HEK293T (cell line): ENCODE data around the gene MUTYH.

Experiments used
- CTCF ChIA-PET: fragments of 350-600 bp; formaldehyde crosslinking; extraction: SDS; loops from one replicate; lab custom pipeline; 2021; ENCODE audit warnings: antibody characterized with exemption, inconsistent platforms; lab: Yijun Ruan, JAX
- POLR2A ChIA-PET: fragments of 350-600 bp; formaldehyde crosslinking; extraction: SDS; loops from one replicate; lab custom pipeline; 2020; ENCODE audit warnings: antibody characterized with exemption, inconsistent platforms; lab: Yijun Ruan, JAX
- DNase-seq: peaks from one replicate; pipeline ENCODE4 v3.0.0; 2012; ENCODE audit warnings: mixed read lengths; ENCODE audit errors: extremely low spot score
- ARNT ChIP-seq: fragments of 450-650 bp; IDR thresholded peaks from 2 replicates; pipeline ENCODE4 v1.6.1; 2017; ENCODE audit warnings: mild to moderate bottlenecking
- BHLHE40 ChIP-seq: fragments of 450-650 bp; IDR thresholded peaks from 2 replicates; pipeline ENCODE4 v1.6.1; 2016; ENCODE audit warnings: mild to moderate bottlenecking, moderate library complexity, borderline replicate concordance
- CTBP1 ChIP-seq: fragments of 450-650 bp; IDR thresholded peaks from 2 replicates; pipeline ENCODE4 v1.6.1; 2016; ENCODE audit warnings: borderline replicate concordance
- ELF4 ChIP-seq: fragments of 450-650 bp; IDR thresholded peaks from 2 replicates; pipeline ENCODE4 v1.6.1; 2017; ENCODE audit warnings: antibody characterized with exemption
- FOXA1 ChIP-seq: fragments of 450-650 bp; IDR thresholded peaks from 2 replicates; pipeline ENCODE4 v1.6.1; 2016; ENCODE audit warnings: mild to moderate bottlenecking
- FOXK2 ChIP-seq: fragments of 450-650 bp; IDR thresholded peaks from 2 replicates; pipeline ENCODE4 v1.6.1; 2016; ENCODE audit warnings: mild to moderate bottlenecking
- FOXM1 ChIP-seq: fragments of 450-650 bp; IDR thresholded peaks from 2 replicates; pipeline ENCODE4 v1.6.1; 2017; ENCODE audit warnings: mild to moderate bottlenecking, borderline replicate concordance
- HDGF ChIP-seq: fragments of 450-650 bp; IDR thresholded peaks from 2 replicates; pipeline ENCODE4 v1.6.1; 2017; ENCODE audit warnings: antibody characterized with exemption, borderline replicate concordance
- L3MBTL2 ChIP-seq: fragments of 450-650 bp; conservative IDR thresholded peaks from 2 replicates; pipeline ENCODE4 v1.6.1; 2016; ENCODE audit warnings: mild to moderate bottlenecking
- LEF1 ChIP-seq: fragments of 450-650 bp; IDR thresholded peaks from 2 replicates; pipeline ENCODE4 v1.6.1; 2017; ENCODE audit warnings: mild to moderate bottlenecking, borderline replicate concordance
- NFRKB ChIP-seq: fragments of 450-650 bp; IDR thresholded peaks from 2 replicates; pipeline ENCODE4 v1.6.1; 2016; ENCODE audit warnings: mild to moderate bottlenecking, moderate library complexity
- PKNOX1 ChIP-seq: fragments of 450-650 bp; IDR thresholded peaks from 2 replicates; pipeline ENCODE4 v1.6.1; 2016
- SP1 ChIP-seq: fragments of 450-650 bp; IDR thresholded peaks from 2 replicates; pipeline ENCODE4 v1.6.1; 2017
- SUZ12 ChIP-seq: fragments of 450-650 bp; IDR thresholded peaks from 2 replicates; pipeline ENCODE4 v1.6.1; 2016; ENCODE audit warnings: mild to moderate bottlenecking
- TARDBP ChIP-seq: fragments of 450-650 bp; IDR thresholded peaks from 2 replicates; pipeline ENCODE4 v1.6.1; 2016
- ZNF384 ChIP-seq: fragments of 450-650 bp; IDR thresholded peaks from 2 replicates; pipeline ENCODE4 v1.6.1; 2016

MUTYH gene

DNA sequence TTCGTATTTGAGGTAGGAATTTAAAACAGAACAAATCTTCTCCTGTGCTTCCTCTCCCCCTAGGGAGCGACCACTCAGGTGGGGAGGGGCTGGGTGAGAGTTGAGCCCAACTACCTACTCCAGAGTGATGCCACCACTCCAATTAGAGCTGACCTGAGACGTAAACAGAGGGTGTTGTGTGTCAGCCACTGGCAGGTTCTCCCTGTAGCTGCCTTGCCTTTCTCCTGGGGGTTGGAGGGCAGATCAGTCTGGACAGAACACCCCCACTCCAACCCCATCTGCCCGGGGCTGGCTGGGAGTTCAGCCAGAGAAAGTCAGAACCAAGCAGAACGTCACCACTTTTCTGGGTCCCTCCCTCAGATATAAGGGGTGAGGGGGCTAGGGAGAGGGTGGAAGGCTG is 11.6 kb downstream of the MUTYH start:
- no peak for DNase-seq
- POLR2A ChIA-PET: interaction anchor here (0.6 to 7.0 kb wide), 4 partner anchors 8 to 24 kb away, joined by 3 to 61 read pairs (median 4); partner anchors contain the start of genes MUTYH and TOE1

GRCh38 chr1:45327644-45328515 is 12.4 kb downstream of the MUTYH start:
- ChIA-PET POLR2A (interaction anchor here (0.6 to 7.0 kb wide), 3 partner anchors 9 to 16 kb away, joined by 3 to 61 read pairs (median 4); partner anchors contain the start of genes MUTYH and TOE1), CTCF (no interaction called here)
- no peak for DNase-seq
- TF ChIP-seq ARNT (no peak), SP1 (no peak), FOXM1 (no peak)

More for the DNA sequence above, 11.6 kb downstream of the MUTYH start:
- CTCF ChIA-PET: no interaction called here
- no peak for TF ChIP-seq ZNF384
- no peak for TF ChIP-seq L3MBTL2
- no peak for TF ChIP-seq LEF1
- TF ChIP-seq ARNT: no peak
- TF ChIP-seq CTBP1: no peak
- no peak for TF ChIP-seq SP1
- TF ChIP-seq PKNOX1: no peak
- TF ChIP-seq SUZ12: no peak
- TF ChIP-seq BHLHE40: no peak
- TF ChIP-seq NFRKB: no peak
- TF ChIP-seq FOXM1: no peak
- TF ChIP-seq FOXK2: no peak
- TF ChIP-seq FOXA1: no peak

- ChIA-PET CTCF (no interaction called here), POLR2A (interaction anchor here (7.0 kb wide), 1 partner anchor 13 kb away, joined by 61 read pairs; the partner anchor contains the start of genes MUTYH and TOE1)
- TF ChIP-seq ELF4 (no peak), CTBP1 (no peak)
- DNase-seq: no peak
These were observed 13.3 kb downstream of the MUTYH start, which contains the start of gene HPDL for GRCh38 chr1:45326627-45327623. TSS of gene HPDL (plus strand) at chr1:45326895. CDS start at chr1:45327149, 254 bp downstream.

DNA sequence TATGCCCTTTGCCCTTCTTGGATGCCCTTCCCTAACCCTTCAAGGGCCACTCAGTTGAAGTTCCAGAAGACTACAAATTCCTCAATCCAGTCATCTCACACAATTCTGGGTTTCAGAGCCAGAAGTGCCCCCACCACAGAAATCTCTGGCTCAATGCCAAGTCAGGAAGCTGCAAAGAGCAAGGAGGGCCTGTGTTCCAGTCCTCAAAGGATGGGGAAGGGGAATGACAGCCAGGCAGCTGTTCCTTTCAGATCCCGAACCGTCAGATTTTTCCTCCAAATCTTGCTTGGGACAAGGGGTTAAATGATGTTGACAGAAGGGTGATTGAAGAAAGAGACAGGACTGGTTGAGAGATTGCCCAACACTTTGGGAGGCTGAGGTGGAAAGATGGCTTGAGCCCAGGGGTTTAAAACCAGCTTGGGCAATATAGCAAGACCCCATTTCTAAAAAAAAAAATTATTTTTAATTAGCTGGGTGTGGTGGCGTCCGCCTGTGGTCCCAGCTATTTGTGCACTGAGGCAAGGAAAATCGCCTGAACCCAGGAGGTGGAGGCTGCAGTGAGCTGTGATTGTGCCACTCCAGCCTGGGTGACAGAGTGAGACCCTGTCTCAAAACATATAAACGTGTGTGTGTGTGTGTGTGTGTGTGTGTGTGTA is 14.3 kb downstream of the MUTYH start:
- ChIA-PET CTCF (interaction anchor here (0.7 kb wide), 1 partner anchor 71 kb away, joined by 3 read pairs; no protein-coding TSS in a partner anchor), POLR2A (interaction anchor here (0.9 to 7.0 kb wide), 2 partner anchors 14 to 21 kb away, joined by 3 to 61 read pairs; partner anchors contain the start of genes MUTYH and TOE1)
- TF ChIP-seq L3MBTL2: no peak
- no peak for TF ChIP-seq ARNT
- no peak for TF ChIP-seq ELF4
- TF ChIP-seq SUZ12: no peak
- no peak for DNase-seq

DNA sequence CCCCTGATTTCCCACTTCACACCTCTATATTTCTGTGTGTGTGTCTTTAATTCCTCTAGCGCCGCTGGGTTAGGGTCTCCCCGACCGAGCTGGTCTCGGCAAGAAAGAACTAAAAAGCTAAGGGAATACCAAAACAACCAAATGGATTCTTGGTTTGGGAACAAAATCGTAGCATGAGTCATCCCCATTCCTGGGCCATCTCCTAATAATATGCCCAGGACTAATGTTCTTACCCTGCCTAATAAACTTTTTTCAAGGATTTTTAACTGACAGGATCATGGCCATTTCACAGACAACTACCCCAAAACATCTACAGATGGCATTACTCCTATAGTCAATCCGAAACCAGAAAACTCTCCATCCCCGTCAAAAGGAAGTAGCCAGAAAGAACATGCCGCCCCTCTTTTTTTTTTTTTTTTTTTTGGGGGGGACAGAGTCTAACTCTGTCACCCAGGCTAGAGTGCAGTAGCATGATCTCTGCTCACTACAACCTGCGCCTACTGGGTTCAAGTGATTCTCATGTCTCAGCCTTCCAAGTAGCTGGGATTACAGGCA is 17.7 kb downstream of the MUTYH start:
- TF ChIP-seq PKNOX1 (no peak), HDGF (no peak), FOXK2 (no peak), SP1 (no peak), FOXM1 (no peak), CTBP1 (no peak), FOXA1 (no peak), NFRKB (no peak), ARNT (no peak), TARDBP (no peak), ZNF384 (no peak), BHLHE40 (no peak), LEF1 (no peak), ELF4 (no peak), SUZ12 (no peak)
- ChIA-PET POLR2A (no interaction called here), CTCF (no interaction called here)
- DNase-seq: no peak

- CTCF ChIA-PET: no interaction called here
- no peak for DNase-seq
- TF ChIP-seq TARDBP: no peak
- TF ChIP-seq ZNF384: no peak
- no peak for TF ChIP-seq NFRKB
- TF ChIP-seq SP1: no peak
- no peak for TF ChIP-seq LEF1
- TF ChIP-seq L3MBTL2: no peak
- TF ChIP-seq FOXK2: no peak
- no peak for TF ChIP-seq FOXM1
- TF ChIP-seq FOXA1: no peak
- no peak for TF ChIP-seq ELF4
- TF ChIP-seq HDGF: no peak
- no peak for TF ChIP-seq CTBP1
- TF ChIP-seq SUZ12: no peak
- TF ChIP-seq PKNOX1: no peak
- no peak for TF ChIP-seq BHLHE40
- no peak for TF ChIP-seq ARNT
- POLR2A ChIA-PET: interaction anchor here (3.9 kb wide), 1 partner anchor 19 kb away, joined by 27 read pairs; the partner anchor contains the start of genes MUTYH and TOE1
These were observed 18.8 kb downstream of the MUTYH start for GRCh38 chr1:45321444-45321843.
